Breast epithelium (tissue), 3 donors: ENCODE data around the gene EVC.

Source experiments
- CTCF ChIP-seq, 3 donors: fragments of 450-650 bp; IDR thresholded peaks; one replicate each; pipeline ENCODE4 v1.5.1; 2016 to 2017; ENCODE audit warnings: antibody characterized with exemption in 3 of 3, mild to moderate bottlenecking in 3 of 3, moderate library complexity in 3 of 3
- POLR2AphosphoS5 ChIP-seq, 3 donors: sonication (generic); formaldehyde crosslinking; IDR thresholded peaks; one replicate each; pipeline ENCODE4 v1.6.1; 2017; ENCODE audit warnings: antibody characterized with exemption in 3 of 3

- TF ChIP-seq CTCF (IDR thresholded peaks at IDR 0.05) (no peak), POLR2AphosphoS5 (IDR thresholded peaks at IDR 0.05) (no peak)
These were observed 40.8 kb downstream of the EVC start for GRCh38 chr4:5751666-5752375.
